GM12878 (cell line): ENCODE results near the gene SLC22A24.

Experiments used
- CREM ChIP-seq: IDR thresholded peaks from 2 replicates; pipeline ENCODE4 v1.6.1; 2014; ENCODE audit warnings: antibody characterized with exemption, low read depth
- CTCF ChIP-seq, 3 experiments: IDR thresholded peaks in 2 of 3; conservative IDR thresholded peaks in 1 of 3; 2 replicates each; pipeline ENCODE4 v1.5.1; 2011; ENCODE audit warnings: low read depth in 3 of 3, low read length in 3 of 3, mild to moderate bottlenecking in 3 of 3, control low read depth in 2 of 3, moderate library complexity in 2 of 3, inconsistent platforms in 1 of 3, mixed read lengths in 1 of 3; ENCODE audit not compliant: control insufficient read depth in 2 of 3, insufficient read depth in 1 of 3; ENCODE audit errors: extremely low read depth in 1 of 3
- E2F4 ChIP-seq: IDR thresholded peaks from 2 replicates; pipeline ENCODE4 v1.6.1; 2012; ENCODE audit warnings: low read depth, low read length, improper control_type of control experiment
- E2F8 ChIP-seq: fragments of 450-650 bp; IDR thresholded peaks from 2 replicates; pipeline ENCODE4 v1.6.1; 2018; ENCODE audit warnings: mild to moderate bottlenecking, low read depth, moderate library complexity; ENCODE audit not compliant: partially characterized antibody
- EED ChIP-seq: sonication (generic); IDR thresholded peaks from 2 replicates; pipeline ENCODE4 v1.6.1; 2016; ENCODE audit warnings: antibody characterized with exemption, low read depth
- EZH2 ChIP-seq: IDR thresholded peaks from 2 replicates; pipeline ENCODE4 v1.6.1; 2012; ENCODE audit warnings: low read depth, mild to moderate bottlenecking, control low read depth, inconsistent platforms, low read length, borderline replicate concordance; ENCODE audit not compliant: control insufficient read depth
- POLR2A ChIP-seq: IDR thresholded peaks from 2 replicates; pipeline ENCODE4 v1.6.1; 2011; ENCODE audit warnings: low read depth, mild to moderate bottlenecking, low read length
- SP1 ChIP-seq: IDR thresholded peaks from one replicate; pipeline ENCODE4 v1.6.1; 2011; ENCODE audit warnings: low read depth, low read length
- SREBF2 ChIP-seq: IDR thresholded peaks from 2 replicates; pipeline ENCODE4 v1.6.1; 2012; ENCODE audit warnings: mild to moderate bottlenecking, low read length
- TCF12 ChIP-seq: IDR thresholded peaks from 2 replicates; pipeline ENCODE4 v1.6.1; 2011; ENCODE audit warnings: low read depth, mild to moderate bottlenecking, low read length
- TF ChIP-seq, protein P1 (sequence below): fragments of 150-350 bp; IDR thresholded peaks from 2 replicates; pipeline ENCODE4 v1.6.1; 2016; ENCODE audit warnings: low read depth, low read length

- TF ChIP-seq EED = no peak
- no peak for TF ChIP-seq SREBF2
- TF ChIP-seq, protein P1, sequence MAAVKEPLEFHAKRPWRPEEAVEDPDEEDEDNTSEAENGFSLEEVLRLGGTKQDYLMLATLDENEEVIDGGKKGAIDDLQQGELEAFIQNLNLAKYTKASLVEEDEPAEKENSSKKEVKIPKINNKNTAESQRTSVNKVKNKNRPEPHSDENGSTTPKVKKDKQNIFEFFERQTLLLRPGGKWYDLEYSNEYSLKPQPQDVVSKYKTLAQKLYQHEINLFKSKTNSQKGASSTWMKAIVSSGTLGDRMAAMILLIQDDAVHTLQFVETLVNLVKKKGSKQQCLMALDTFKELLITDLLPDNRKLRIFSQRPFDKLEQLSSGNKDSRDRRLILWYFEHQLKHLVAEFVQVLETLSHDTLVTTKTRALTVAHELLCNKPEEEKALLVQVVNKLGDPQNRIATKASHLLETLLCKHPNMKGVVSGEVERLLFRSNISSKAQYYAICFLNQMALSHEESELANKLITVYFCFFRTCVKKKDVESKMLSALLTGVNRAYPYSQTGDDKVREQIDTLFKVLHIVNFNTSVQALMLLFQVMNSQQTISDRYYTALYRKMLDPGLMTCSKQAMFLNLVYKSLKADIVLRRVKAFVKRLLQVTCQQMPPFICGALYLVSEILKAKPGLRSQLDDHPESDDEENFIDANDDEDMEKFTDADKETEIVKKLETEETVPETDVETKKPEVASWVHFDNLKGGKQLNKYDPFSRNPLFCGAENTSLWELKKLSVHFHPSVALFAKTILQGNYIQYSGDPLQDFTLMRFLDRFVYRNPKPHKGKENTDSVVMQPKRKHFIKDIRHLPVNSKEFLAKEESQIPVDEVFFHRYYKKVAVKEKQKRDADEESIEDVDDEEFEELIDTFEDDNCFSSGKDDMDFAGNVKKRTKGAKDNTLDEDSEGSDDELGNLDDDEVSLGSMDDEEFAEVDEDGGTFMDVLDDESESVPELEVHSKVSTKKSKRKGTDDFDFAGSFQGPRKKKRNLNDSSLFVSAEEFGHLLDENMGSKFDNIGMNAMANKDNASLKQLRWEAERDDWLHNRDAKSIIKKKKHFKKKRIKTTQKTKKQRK = no peak
- TF ChIP-seq CTCF (IDR thresholded peaks at IDR 0.05 in 2 of 3, conservative IDR thresholded peaks at IDR 0.05 in 1 of 3; ENCODE audit: control insufficient read depth in 2 of 3, extremely low read depth in 1 of 3, insufficient read depth in 1 of 3, low read depth in 3 of 3, low read length in 3 of 3) = no peak
- no peak for TF ChIP-seq E2F8
- no peak for TF ChIP-seq EZH2
- TF ChIP-seq POLR2A = no peak
- TF ChIP-seq TCF12 = no peak
- no peak for TF ChIP-seq E2F4
- TF ChIP-seq CREM = no peak
- no peak for TF ChIP-seq SP1
Observed at GRCh38 chr11:63155794-63156193, 11.8 kb upstream of the SLC22A24 start.
